Natural killer cell (primary cell): ENCODE data around the gene CPXM1. TPM values are rescaled to one million over a fixed set of nuclear protein-coding genes. Genes with fewer than 3 reads are reported as not detected.

ENCODE experiments used
- ATAC-seq, 3 donors: fragments of 150-1000 bp in 2 of 3; fragments of 200-7000 bp in 1 of 3; cut with Tn5 transposase; 1 replicate in 1 of 3; 2 replicates in 2 of 3; pipeline ENCODE4 v1.10.0; 2021; ENCODE audit warnings: mild to moderate bottlenecking in 2 of 3, moderate library complexity in 2 of 3
- DNase-seq, 2 donors: peaks; one replicate each; pipeline versions ENCODE4 v3.0.0 to v3.0.0-alpha.2; 2013 to 2021; ENCODE audit warnings: mixed read lengths in 1 of 2
- H3K27ac ChIP-seq: one replicate; pipeline ENCODE4 v1.5.1; 2013; ENCODE audit warnings: mild to moderate bottlenecking, low read length
- H3K27me3 ChIP-seq: one replicate; pipeline ENCODE4 v1.6.1; 2013; ENCODE audit warnings: low read length; ENCODE audit not compliant: control insufficient read depth, insufficient read depth
- H3K36me3 ChIP-seq: one replicate; pipeline ENCODE4 v1.6.1; 2013; ENCODE audit warnings: low read length; ENCODE audit not compliant: control insufficient read depth, insufficient read depth
- H3K4me1 ChIP-seq: one replicate; pipeline ENCODE4 v1.6.1; 2013; ENCODE audit warnings: low read length; ENCODE audit not compliant: control insufficient read depth, insufficient read depth
- H3K4me3 ChIP-seq: one replicate; pipeline ENCODE4 v1.5.1; 2013; ENCODE audit warnings: low read length
- H3K9me3 ChIP-seq: one replicate; pipeline ENCODE4 v1.6.1; 2013; ENCODE audit warnings: low read length; ENCODE audit not compliant: control insufficient read depth, insufficient read depth
- H3K27ac Mint-ChIP-seq, 2 donors: one replicate each; pipeline ENCODE4 v1.8.0; 2022; ENCODE audit warnings: mild to moderate bottlenecking in 2 of 2, mixed read lengths in 2 of 2, moderate library complexity in 1 of 2
- H3K27me3 Mint-ChIP-seq, 2 donors: one replicate each; pipeline ENCODE4 v1.8.0; 2022; ENCODE audit warnings: low read depth in 2 of 2, mixed read lengths in 2 of 2
- H3K36me3 Mint-ChIP-seq: one replicate; pipeline ENCODE4 v1.8.0; 2022; ENCODE audit warnings: mixed read lengths
- H3K4me1 Mint-ChIP-seq, 2 donors: one replicate each; pipeline ENCODE4 v1.8.0; 2022; ENCODE audit warnings: mixed read lengths in 2 of 2
- H3K4me3 Mint-ChIP-seq: one replicate; pipeline ENCODE4 v1.8.0; 2022; ENCODE audit warnings: mild to moderate bottlenecking, moderate library complexity, mixed read lengths
- H3K9me3 Mint-ChIP-seq, 2 donors: one replicate each; pipeline ENCODE4 v1.8.0; 2022; ENCODE audit warnings: mixed read lengths in 2 of 2
- CTCF ChIP-seq: fragments of 200-600 bp; IDR thresholded peaks from one replicate; pipeline ENCODE4 v1.8.0; 2022; ENCODE audit warnings: antibody characterized with exemption
- WGBS: methylation state at CpG from one replicate; pipeline ENCODE4 v1.1.7; 2013; ENCODE audit warnings: missing lambda C conversion rate; ENCODE audit not compliant: insufficient coverage; 5-methylcytosine and 5-hydroxymethylcytosine counted together
- intact Hi-C: fragments of 100-400 bp; cut with micrococcal nuclease; formaldehyde crosslinking; loops from one replicate; pipeline ENCODE4 v1.14.2; 2022
- total RNA-seq, 4 donors: library from RNA; stranded (reverse); fragments of 120-200 nt in 1 of 4; gene quantifications; one replicate each; pipeline versions ENCODE4 v1.2.3 to v1.2.4, GENCODE V29; 2013 to 2022

The CPXM1 gene
- total RNA-seq, 3 donors from 2014 or later (not counting 1 experiment from before 2014, with no cell fraction given): 0.49 to 2.3 (median 1.5) TPM

- Histone ChIP-seq H3K4me3 (no peak overlapping the region), H3K4me1 (peaks cover 16% of the 10 kb centered on the region), H3K36me3 (no peaks in the 10 kb centered on the region), H3K27me3 (peaks cover 3% of the 10 kb centered on the region), H3K9me3 (no peaks in the 10 kb centered on the region), H3K27ac (no peak overlapping the region)
- no peak for TF ChIP-seq CTCF
- no peak overlapping the region for H3K27ac Mint-ChIP-seq
- 74% methylated on average over 4 of the region's 5 CpGs for WGBS
- no peaks in the 10 kb centered on the region for H3K9me3 Mint-ChIP-seq
- intact Hi-C loops: no loop called here
- H3K4me3 Mint-ChIP-seq: no peak overlapping the region
- peaks cover 13 to 14% of the 10 kb centered on the region in 2 donors for H3K4me1 Mint-ChIP-seq
- peaks cover 6 to 10% of the 10 kb centered on the region in 2 donors for H3K27me3 Mint-ChIP-seq
- ATAC-seq: no peak
- no peak for DNase-seq
- no peaks in the 10 kb centered on the region for H3K36me3 Mint-ChIP-seq
Measured at GRCh38 chr20:2768632-2769015, 31.8 kb downstream of the CPXM1 start.

GRCh38 chr20:2767768-2768631 is 32.4 kb downstream of the CPXM1 start:
- no peak for TF ChIP-seq CTCF
- H3K36me3 ChIP-seq: no peaks in the 10 kb centered on the region
- 86% methylated on average over 12 of the region's 15 CpGs for WGBS
- DNase-seq: no peak
- intact Hi-C loops: no loop called here
- H3K27ac Mint-ChIP-seq: no peak overlapping the region
- peaks cover 16% of the 10 kb centered on the region for H3K4me1 ChIP-seq
- ATAC-seq: no peak
- H3K9me3 Mint-ChIP-seq: no peaks in the 10 kb centered on the region
- no peak overlapping the region for H3K4me3 Mint-ChIP-seq
- no peak overlapping the region for H3K27ac ChIP-seq
- H3K4me3 ChIP-seq: no peak overlapping the region
- H3K4me1 Mint-ChIP-seq: peaks cover 13 to 14% of the 10 kb centered on the region in 2 donors
- H3K27me3 ChIP-seq: peaks cover 3% of the 10 kb centered on the region
- no peaks in the 10 kb centered on the region for H3K9me3 ChIP-seq
- peaks cover 6 to 10% of the 10 kb centered on the region in 2 donors for H3K27me3 Mint-ChIP-seq
- no peaks in the 10 kb centered on the region for H3K36me3 Mint-ChIP-seq

- Mint-ChIP-seq H3K4me3 (no peak overlapping the region), H3K27me3 (peaks cover 6 to 10% of the 10 kb centered on the region in 2 donors), H3K36me3 (no peaks in the 10 kb centered on the region), H3K9me3 (no peaks in the 10 kb centered on the region), H3K4me1 (peaks cover 0 to 7% of the 10 kb centered on the region in 2 donors), H3K27ac (no peak overlapping the region)
- no peaks in the 10 kb centered on the region for H3K9me3 ChIP-seq
- no peak for TF ChIP-seq CTCF
- 90% methylated on average over 5 of the region's 5 CpGs for WGBS
- H3K27me3 ChIP-seq: peaks cover 3% of the 10 kb centered on the region
- intact Hi-C loops: no loop called here
- ATAC-seq (no peak), DNase-seq (no peak)
- no peak overlapping the region for H3K27ac ChIP-seq
- no peaks in the 10 kb centered on the region for H3K4me1 ChIP-seq
- no peak overlapping the region for H3K4me3 ChIP-seq
- no peaks in the 10 kb centered on the region for H3K36me3 ChIP-seq
Measured at GRCh38 chr20:2763186-2763585, 37.2 kb downstream of the CPXM1 start.
